ENCODE data around the gene KRTAP12-3. TPM values are rescaled to one million over a fixed set of nuclear protein-coding genes. Genes with fewer than 3 reads are reported as not detected.
A peak's percentile ranks its signal among the peaks of the same experiment; 100 is the strongest.

Gene KRTAP12-3
- total RNA-seq, 1 experiment from 2014 or later: not detected

DNA sequence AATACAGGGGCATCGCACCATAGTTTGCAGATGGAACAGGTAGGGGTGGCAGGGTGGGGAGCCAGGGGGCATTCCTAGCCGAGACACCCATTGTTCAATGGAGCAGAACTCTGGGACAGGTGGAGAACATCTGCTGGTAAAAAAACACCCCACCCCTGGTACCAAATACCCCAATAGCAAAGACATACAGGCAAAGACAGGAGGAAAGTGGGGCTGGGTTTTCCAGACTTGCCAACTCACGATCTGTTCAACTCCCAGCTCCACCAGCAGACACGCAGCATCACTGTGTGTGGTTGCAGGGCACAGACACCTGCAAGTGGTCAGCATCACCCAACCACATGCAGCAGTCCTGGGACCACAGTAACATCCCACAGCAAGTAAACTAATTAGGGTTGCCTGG lies 46.2 kb upstream of the KRTAP12-3 start:
- CTCF ChIA-PET: no interaction called here
- H3K27ac Mint-ChIP-seq: no peak overlapping the region
- peaks cover 33% of the 10 kb centered on the region for H3K9me3 Mint-ChIP-seq
- DNase-seq (ENCODE audit: low spot score) (no peak), ATAC-seq (no peak)
- TF ChIP-seq KAT7 (CRISPR knock-in tag; IDR thresholded peaks at IDR 0.05; ENCODE audit: borderline replicate concordance) (no peak), ZNF671 (CRISPR knock-in tag; IDR thresholded peaks at IDR 0.05) (no peak), CREB1 (CRISPR knock-in tag; IDR thresholded peaks at IDR 0.05) (no peak), PREB (CRISPR knock-in tag; IDR thresholded peaks at IDR 0.05; ENCODE audit: borderline replicate concordance) (no peak), ZNF121 (CRISPR knock-in tag; IDR thresholded peaks at IDR 0.05) (no peak), USF2 (CRISPR knock-in tag; IDR thresholded peaks at IDR 0.05) (no peak), ATF1 (CRISPR knock-in tag; IDR thresholded peaks at IDR 0.05) (no peak), GRHL2 (CRISPR knock-in tag; IDR thresholded peaks at IDR 0.05; ENCODE audit: insufficient replicate concordance, severe bottlenecking) (no peak), FOXP1 (CRISPR knock-in tag; IDR thresholded peaks at IDR 0.05; ENCODE audit: borderline replicate concordance) (no peak), EMX1 (CRISPR knock-in tag; IDR thresholded peaks at IDR 0.05) (no peak), ZBTB21 (CRISPR knock-in tag; IDR thresholded peaks at IDR 0.05; ENCODE audit: borderline replicate concordance) (no peak), ATF3 (CRISPR knock-in tag; conservative IDR thresholded peaks at IDR 0.05) (no peak), SMAD3 (CRISPR knock-in tag; IDR thresholded peaks at IDR 0.05; ENCODE audit: borderline replicate concordance) (no peak), SP1 (CRISPR knock-in tag; conservative IDR thresholded peaks at IDR 0.05) (no peak)
- TF ChIP-seq, protein P1, sequence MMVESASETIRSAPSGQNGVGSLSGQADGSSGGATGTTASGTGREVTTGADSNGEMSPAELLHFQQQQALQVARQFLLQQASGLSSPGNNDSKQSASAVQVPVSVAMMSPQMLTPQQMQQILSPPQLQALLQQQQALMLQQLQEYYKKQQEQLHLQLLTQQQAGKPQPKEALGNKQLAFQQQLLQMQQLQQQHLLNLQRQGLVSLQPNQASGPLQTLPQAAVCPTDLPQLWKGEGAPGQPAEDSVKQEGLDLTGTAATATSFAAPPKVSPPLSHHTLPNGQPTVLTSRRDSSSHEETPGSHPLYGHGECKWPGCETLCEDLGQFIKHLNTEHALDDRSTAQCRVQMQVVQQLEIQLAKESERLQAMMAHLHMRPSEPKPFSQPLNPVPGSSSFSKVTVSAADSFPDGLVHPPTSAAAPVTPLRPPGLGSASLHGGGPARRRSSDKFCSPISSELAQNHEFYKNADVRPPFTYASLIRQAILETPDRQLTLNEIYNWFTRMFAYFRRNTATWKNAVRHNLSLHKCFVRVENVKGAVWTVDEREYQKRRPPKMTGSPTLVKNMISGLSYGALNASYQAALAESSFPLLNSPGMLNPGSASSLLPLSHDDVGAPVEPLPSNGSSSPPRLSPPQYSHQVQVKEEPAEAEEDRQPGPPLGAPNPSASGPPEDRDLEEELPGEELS (CRISPR knock-in tag; IDR thresholded peaks at IDR 0.05): no peak
- TF ChIP-seq, protein P2, sequence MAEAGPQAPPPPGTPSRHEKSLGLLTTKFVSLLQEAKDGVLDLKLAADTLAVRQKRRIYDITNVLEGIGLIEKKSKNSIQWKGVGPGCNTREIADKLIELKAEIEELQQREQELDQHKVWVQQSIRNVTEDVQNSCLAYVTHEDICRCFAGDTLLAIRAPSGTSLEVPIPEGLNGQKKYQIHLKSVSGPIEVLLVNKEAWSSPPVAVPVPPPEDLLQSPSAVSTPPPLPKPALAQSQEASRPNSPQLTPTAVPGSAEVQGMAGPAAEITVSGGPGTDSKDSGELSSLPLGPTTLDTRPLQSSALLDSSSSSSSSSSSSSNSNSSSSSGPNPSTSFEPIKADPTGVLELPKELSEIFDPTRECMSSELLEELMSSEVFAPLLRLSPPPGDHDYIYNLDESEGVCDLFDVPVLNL (CRISPR knock-in tag; IDR thresholded peaks at IDR 0.05; ENCODE audit: borderline replicate concordance, low read depth): no peak
- peaks cover 16% of the 10 kb centered on the region for H3K4me1 Mint-ChIP-seq
- H3K36me3 Mint-ChIP-seq: peaks cover 33% of the 10 kb centered on the region
- H3K27me3 Mint-ChIP-seq (ENCODE audit: low read depth): peaks cover 4% of the 10 kb centered on the region
- no peak overlapping the region for H3K4me3 Mint-ChIP-seq
- POLR2A ChIA-PET: no interaction called here

DNA sequence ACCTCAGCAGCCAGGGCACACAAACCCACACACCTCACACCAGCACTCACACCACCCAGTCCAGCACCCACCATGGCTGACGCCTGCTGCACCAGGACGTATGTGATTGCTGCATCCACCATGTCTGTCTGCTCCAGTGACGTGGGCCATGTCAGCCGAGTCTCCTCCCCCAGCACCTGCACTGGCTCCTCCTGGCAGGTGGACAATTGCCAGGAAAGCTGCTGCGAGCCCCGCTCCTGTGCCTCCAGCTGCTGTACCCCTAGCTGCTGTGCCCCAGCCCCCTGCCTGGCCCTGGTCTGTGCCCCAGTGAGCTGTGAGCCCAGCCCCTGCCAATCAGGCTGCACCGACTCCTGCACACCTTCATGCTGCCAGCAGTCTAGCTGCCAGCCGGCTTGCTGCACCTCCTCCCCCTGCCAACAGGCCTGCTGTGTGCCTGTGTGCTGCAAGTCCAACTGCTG lies 45.7 kb upstream of the KRTAP12-3 start, which contains the start of gene KRTAP10-8:
TSS of gene KRTAP10-8 (plus strand) at position 51 of the 458 bp plus-strand sequence. CDS start at position 73, 22 bp downstream.
- POLR2A ChIA-PET: no interaction called here
- Mint-ChIP-seq H3K36me3 (peaks cover 33% of the 10 kb centered on the region), H3K4me3 (no peak within 1 kb of the TSS), H3K27ac (no peak within 1 kb of the TSS), H3K27me3 (ENCODE audit: low read depth) (peaks cover 4% of the 10 kb centered on the region), H3K9me3 (peaks cover 31% of the 10 kb centered on the region), H3K4me1 (peaks cover 19% of the 10 kb centered on the region)
- CTCF ChIA-PET: no interaction called here
- ATAC-seq (no peak), DNase-seq (ENCODE audit: low spot score) (no peak)
- TF ChIP-seq CREB1 (CRISPR knock-in tag; IDR thresholded peaks at IDR 0.05): no peak
- TF ChIP-seq RELA (CRISPR knock-in tag; IDR thresholded peaks at IDR 0.05; ENCODE audit: borderline replicate concordance): 0 out of 2 replicates have a peak, but pooled peaks have one; percentile 54
- TF ChIP-seq ZNF423 (CRISPR knock-in tag; IDR thresholded peaks at IDR 0.05): no peak
- no peak for TF ChIP-seq TP53 (CRISPR knock-in tag; IDR thresholded peaks at IDR 0.05)
- no peak for TF ChIP-seq GTF2I (CRISPR knock-in tag; conservative IDR thresholded peaks at IDR 0.05)
- no peak for TF ChIP-seq ATF1 (CRISPR knock-in tag; IDR thresholded peaks at IDR 0.05)
- no peak for TF ChIP-seq MXD4 (CRISPR knock-in tag; IDR thresholded peaks at IDR 0.05; ENCODE audit: borderline replicate concordance)
- TF ChIP-seq HMGXB4 (CRISPR knock-in tag; IDR thresholded peaks at IDR 0.05): no peak
- no peak for TF ChIP-seq ZNF219 (CRISPR knock-in tag; IDR thresholded peaks at IDR 0.05; ENCODE audit: borderline replicate concordance)

Data from WTC11 (cell line).